Prostate gland (tissue), 2 donors: Measurements from ENCODE around the gene PCDHB7.

Experiments
- CTCF ChIP-seq, 4 experiments: fragments of 200-600 bp in 2 of 4; fragments of 450-650 bp in 2 of 4; sonication (generic) in 2 of 4; IDR thresholded peaks; 1 replicate in 3 of 4; 2 replicates in 1 of 4; pipeline ENCODE4 v1.5.1; 2016 to 2019; ENCODE audit warnings: antibody characterized with exemption in 4 of 4, mild to moderate bottlenecking in 2 of 4, moderate library complexity in 2 of 4
- POLR2A ChIP-seq: fragments of 450-650 bp; IDR thresholded peaks from one replicate; pipeline ENCODE4 v1.6.1; 2016; ENCODE audit warnings: antibody characterized with exemption, mild to moderate bottlenecking
- POLR2AphosphoS5 ChIP-seq: sonication (generic); formaldehyde crosslinking; IDR thresholded peaks from one replicate; pipeline ENCODE4 v1.6.1; 2017; ENCODE audit warnings: antibody characterized with exemption

- TF ChIP-seq CTCF (IDR thresholded peaks at IDR 0.05) (no peak), POLR2A (no peak), POLR2AphosphoS5 (no peak)
Observed at GRCh38 chr5:141199359-141200235, 27.2 kb downstream of the PCDHB7 start, which contains the start of gene PCDHB11.
